H1 (cell line): ENCODE results near the gene B4GALT5. TPM values are rescaled to one million over a fixed set of nuclear protein-coding genes. Genes with fewer than 3 reads are reported as not detected.

ENCODE experiments used
- CTCF ChIA-PET: fragments of 300-600 bp; sonication (Branson Sonifier 250); formaldehyde crosslinking; loops from one replicate; lab custom pipeline; 2021; ENCODE audit not compliant: partially characterized antibody; lab: Charles Lee
- POLR2A ChIA-PET: fragments of 300-600 bp; sonication (Branson Sonifier 250); formaldehyde crosslinking; loops from one replicate; lab custom pipeline; 2021; ENCODE audit warnings: inconsistent platforms; ENCODE audit not compliant: partially characterized antibody; lab: Charles Lee
- DNase-seq, 2 experiments: peaks; one replicate each; pipeline versions ENCODE4 v3.0.0 to v3.0.0-alpha.2; 2010 to 2022; ENCODE audit warnings: low spot score in 2 of 2, low read depth in 1 of 2, mixed read lengths in 1 of 2
- FAIRE-seq: peaks from 2 replicates; lab custom pipeline; 2011; peaks lifted over from hg19 to GRCh38; lab: Jason Lieb, UNC
- H2AFZ ChIP-seq: 2 replicates; pipeline ENCODE4 v1.8.1; 2012; ENCODE audit warnings: low read length, inconsistent platforms
- H2AK5ac ChIP-seq: 2 replicates; pipeline ENCODE4 v1.6.1; 2013; ENCODE audit warnings: low read depth, low read length
- H2BK120ac ChIP-seq: replicated peaks from 2 replicates; pipeline ENCODE3; 2013; ENCODE audit warnings: low read depth, low read length, inconsistent platforms
- H2BK12ac ChIP-seq: 2 replicates; pipeline ENCODE4 v1.6.1; 2013; ENCODE audit warnings: low read depth, low read length
- H2BK15ac ChIP-seq: 2 replicates; pipeline ENCODE4 v1.6.1; 2013; ENCODE audit warnings: low read length
- H2BK20ac ChIP-seq: 2 replicates; pipeline ENCODE4 v1.6.1; 2013; ENCODE audit warnings: low read length
- H2BK5ac ChIP-seq: 2 replicates; pipeline ENCODE4 v1.6.1; 2013; ENCODE audit warnings: low read depth, low read length
- H3K14ac ChIP-seq: 2 replicates; pipeline ENCODE4 v1.6.1; 2013; ENCODE audit warnings: inconsistent platforms; ENCODE audit not compliant: insufficient read length
- H3K18ac ChIP-seq: 2 replicates; pipeline ENCODE4 v1.6.1; 2013; ENCODE audit warnings: low read length; ENCODE audit errors: extremely low read depth
- H3K23ac ChIP-seq: 2 replicates; pipeline ENCODE4 v1.6.1; 2013; ENCODE audit warnings: inconsistent platforms; ENCODE audit not compliant: insufficient read length
- H3K23me2 ChIP-seq: 2 replicates; pipeline ENCODE4 v1.6.1; 2013; ENCODE audit warnings: low read depth, low read length
- H3K27ac ChIP-seq: 2 replicates; pipeline ENCODE4 v1.6.1; 2011; ENCODE audit warnings: low read depth, low read length, inconsistent platforms
- H3K27me3 ChIP-seq, 4 experiments: replicated peaks in 1 of 4; 1 replicate in 1 of 4; 2 replicates in 3 of 4; pipeline versions ENCODE4 v1.6.1 to v1.8.1; 2011 to 2013; ENCODE audit warnings: low read length in 3 of 4, mild to moderate bottlenecking in 3 of 4, inconsistent platforms in 2 of 4, mixed read lengths in 2 of 4, moderate library complexity in 1 of 4; ENCODE audit not compliant: control insufficient read depth in 3 of 4, insufficient read depth in 3 of 4; ENCODE audit errors: extremely low read depth in 1 of 4
- H3K36me3 ChIP-seq, 4 experiments: 2 replicates each; pipeline versions ENCODE4 v1.6.1 to v1.8.1; 2011 to 2013; ENCODE audit warnings: mild to moderate bottlenecking in 4 of 4, low read length in 3 of 4, moderate library complexity in 2 of 4, control low read depth in 1 of 4, inconsistent platforms in 1 of 4; ENCODE audit not compliant: insufficient read depth in 4 of 4, control insufficient read depth in 2 of 4
- H3K4ac ChIP-seq: replicated peaks from 2 replicates; pipeline ENCODE3; 2013; ENCODE audit warnings: low read length, low read depth, mixed read lengths, inconsistent platforms; ENCODE audit not compliant: insufficient read length
- H3K4me1 ChIP-seq, 4 experiments: replicated peaks in 1 of 4; 1 replicate in 1 of 4; 2 replicates in 3 of 4; pipeline versions ENCODE4 v1.6.1 to v1.8.1; 2011 to 2013; ENCODE audit warnings: low read length in 3 of 4, inconsistent platforms in 2 of 4, mixed read lengths in 1 of 4; ENCODE audit not compliant: insufficient read depth in 4 of 4, control insufficient read depth in 3 of 4
- H3K4me2 ChIP-seq, 2 experiments: 2 replicates each; pipeline versions ENCODE4 v1.6.1 to v1.8.1; 2011 to 2013; ENCODE audit warnings: low read depth in 2 of 2, low read length in 2 of 2, control low read depth in 1 of 2, inconsistent platforms in 1 of 2, mild to moderate bottlenecking in 1 of 2; ENCODE audit not compliant: insufficient read depth in 1 of 2
- H3K4me3 ChIP-seq, 4 experiments: fragments of 200-600, 300-600 bp in 1 of 4; sonication (generic), shearing (Covaris generic), sonication (Bioruptor Twin) in 1 of 4; 2 replicates each; pipeline versions ENCODE4 v1.5.1 to v1.8.1; 2011 to 2016; ENCODE audit warnings: low read length in 4 of 4, low read depth in 3 of 4, control low read depth in 2 of 4, inconsistent platforms in 2 of 4, mild to moderate bottlenecking in 2 of 4, mixed read lengths in 1 of 4, moderate library complexity in 1 of 4; ENCODE audit not compliant: insufficient read depth in 2 of 4; ENCODE audit errors: extremely low read depth in 1 of 4
- H3K56ac ChIP-seq: replicated peaks from 2 replicates; pipeline ENCODE3; 2013; ENCODE audit warnings: low read depth, mild to moderate bottlenecking, mixed read lengths, low read length, inconsistent platforms; ENCODE audit not compliant: insufficient read length
- H3K79me1 ChIP-seq: 2 replicates; pipeline ENCODE4 v1.6.1; 2013; ENCODE audit warnings: low read depth, low read length, control low read depth
- H3K79me2 ChIP-seq, 2 experiments: 2 replicates each; pipeline versions ENCODE4 v1.6.1 to v1.8.1; 2012 to 2013; ENCODE audit warnings: low read length in 2 of 2, mild to moderate bottlenecking in 2 of 2, inconsistent platforms in 1 of 2; ENCODE audit not compliant: insufficient read depth in 2 of 2, control insufficient read depth in 1 of 2
- H3K9ac ChIP-seq, 4 experiments: replicated peaks in 1 of 4; 1 replicate in 1 of 4; 2 replicates in 3 of 4; pipeline versions ENCODE4 v1.6.1 to v1.8.1; 2011 to 2013; ENCODE audit warnings: low read depth in 3 of 4, low read length in 3 of 4, control low read depth in 2 of 4, mild to moderate bottlenecking in 2 of 4, moderate library complexity in 2 of 4, inconsistent platforms in 1 of 4; ENCODE audit errors: extremely low read depth in 1 of 4
- H3K9me3 ChIP-seq, 2 experiments: 2 replicates each; pipeline versions ENCODE4 v1.6.1 to v1.8.1; 2012 to 2013; ENCODE audit warnings: mild to moderate bottlenecking in 2 of 2, moderate library complexity in 2 of 2, control low read depth in 1 of 2, inconsistent platforms in 1 of 2, low read depth in 1 of 2, low read length in 1 of 2, mixed read lengths in 1 of 2; ENCODE audit not compliant: insufficient read depth in 2 of 2
- H4K20me1 ChIP-seq, 2 experiments: replicated peaks in 1 of 2; 2 replicates each; pipeline versions ENCODE3 to v1.8.1; 2011 to 2013; ENCODE audit warnings: inconsistent platforms in 2 of 2, low read length in 2 of 2, mild to moderate bottlenecking in 1 of 2; ENCODE audit not compliant: insufficient read depth in 2 of 2, control insufficient read depth in 1 of 2
- H4K5ac ChIP-seq: 2 replicates; pipeline ENCODE4 v1.6.1; 2013; ENCODE audit warnings: low read length, low read depth, mixed read lengths, inconsistent platforms; ENCODE audit not compliant: insufficient read length
- H4K8ac ChIP-seq: 2 replicates; pipeline ENCODE4 v1.8.0; 2013; ENCODE audit warnings: mild to moderate bottlenecking, moderate library complexity, low read length, inconsistent platforms; ENCODE audit not compliant: insufficient read depth; ENCODE audit errors: extremely low read depth
- H4K91ac ChIP-seq: replicated peaks from 2 replicates; pipeline ENCODE3; 2013; ENCODE audit warnings: low read length, mixed read lengths, inconsistent platforms; ENCODE audit not compliant: insufficient read length
- ASH2L ChIP-seq: fragments of 200-600, 300-600 bp; sonication (generic); IDR thresholded peaks from one replicate; pipeline ENCODE4 v1.7.1; 2017; ENCODE audit warnings: low read length
- ATF3 ChIP-seq: IDR thresholded peaks from 2 replicates; pipeline ENCODE4 v1.6.1; 2011; ENCODE audit warnings: low read depth, mild to moderate bottlenecking, low read length; ENCODE audit not compliant: insufficient read depth
- CHD2 ChIP-seq: IDR thresholded peaks from 2 replicates; pipeline ENCODE4 v1.6.1; 2012; ENCODE audit warnings: low read length, improper control_type of control experiment
- CTBP2 ChIP-seq: IDR thresholded peaks from 2 replicates; pipeline ENCODE4 v1.7.0; 2011; ENCODE audit warnings: borderline replicate concordance, mild to moderate bottlenecking, moderate library complexity, mixed read lengths, low read length; ENCODE audit not compliant: insufficient read depth, insufficient read length
- KDM5A ChIP-seq: fragments of 200-600 bp; IDR thresholded peaks from 2 replicates; pipeline ENCODE4 v1.7.1; 2012; ENCODE audit warnings: mild to moderate bottlenecking, low read length, inconsistent platforms, mixed read lengths
- MAFK ChIP-seq: IDR thresholded peaks from 2 replicates; pipeline ENCODE4 v1.6.1; 2012; ENCODE audit warnings: low read depth, mild to moderate bottlenecking, improper control_type of control experiment, low read length
- NANOG ChIP-seq: IDR thresholded peaks from 2 replicates; pipeline ENCODE4 v1.6.1; 2011; ENCODE audit warnings: low read length, low read depth, mild to moderate bottlenecking, inconsistent platforms; ENCODE audit not compliant: insufficient read depth, poor library complexity, severe bottlenecking
- POLR2A ChIP-seq, 2 experiments: IDR thresholded peaks; 1 replicate in 1 of 2; 2 replicates in 1 of 2; pipeline ENCODE4 v1.6.1; 2011; ENCODE audit warnings: low read depth in 2 of 2, low read length in 2 of 2, mild to moderate bottlenecking in 2 of 2; ENCODE audit errors: control extremely low read depth in 1 of 2
- RFX5 ChIP-seq: IDR thresholded peaks from 2 replicates; pipeline ENCODE4 v1.6.1; 2011; ENCODE audit warnings: low read depth, low read length, improper control_type of control experiment, borderline replicate concordance
- SIN3A ChIP-seq, 2 experiments: IDR thresholded peaks in 1 of 2; conservative IDR thresholded peaks in 1 of 2; 2 replicates each; pipeline ENCODE4 v1.6.1; 2011 to 2012; ENCODE audit warnings: low read length in 2 of 2, improper control_type of control experiment in 1 of 2, low read depth in 1 of 2, mild to moderate bottlenecking in 1 of 2
- SIRT6 ChIP-seq: IDR thresholded peaks from one replicate; pipeline ENCODE4 v1.7.1; 2012; ENCODE audit warnings: low read length, inconsistent platforms
- SP1 ChIP-seq: IDR thresholded peaks from 2 replicates; pipeline ENCODE4 v1.6.1; 2011; ENCODE audit warnings: low read depth, low read length
- SRF ChIP-seq: IDR thresholded peaks from 2 replicates; pipeline ENCODE4 v1.6.1; 2011; ENCODE audit warnings: mild to moderate bottlenecking, low read depth, low read length, moderate library complexity
- TCF12 ChIP-seq: IDR thresholded peaks from 2 replicates; pipeline ENCODE4 v1.6.1; 2011; ENCODE audit warnings: low read depth, mild to moderate bottlenecking, low read length
- WGBS, 2 experiments: shearing (Covaris generic) in 1 of 2; methylation state at CpG; one replicate each; pipeline versions ENCODE4 v1.1.6 to v1.1.7; 2013 to 2015; ENCODE audit warnings: low lambda C conversion rate in 2 of 2, mixed read lengths in 2 of 2, inconsistent platforms in 1 of 2, low coverage in 1 of 2, missing lambda C conversion rate in 1 of 2; ENCODE audit not compliant: insufficient replicate concordance in 2 of 2, insufficient coverage in 1 of 2, insufficient read length in 1 of 2; ENCODE audit errors: extremely low coverage in 1 of 2, missing lambda C conversion rate in 1 of 2; 5-methylcytosine and 5-hydroxymethylcytosine counted together
- polyA plus RNA-seq, 7 experiments: library from polyadenylated mRNA; depleted of rRNA in 3 of 7; stranded (reverse) in 5 of 7; unstranded in 2 of 7; fragments of >200 nt in 5 of 7; fragments of 200-250 nt in 2 of 7; gene quantifications; 1 replicate in 5 of 7; 2 replicates in 1 of 7; 4 replicates in 1 of 7; pipeline versions ENCODE4 v1.2.1 to v1.2.3, GENCODE V29; 2011 to 2013; ENCODE audit warnings: missing spikeins in 2 of 7, mixed read lengths in 2 of 7
- total RNA-seq: library from RNA; stranded (reverse); fragmentation: NEBNext Ultra II Directional; extraction: Animal tissue kit (Norgen Biotek cat#: 25700); gene quantifications from 2 replicates; pipeline ENCODE4 v1.2.1, GENCODE V29; 2021

B4GALT5 gene
- total and polyA plus RNA-seq, 2 of the 8 experiments (the other 6 are each of a cell fraction or from before 2014, with no cell fraction given): 46.5 to 75.4 TPM

DNA sequence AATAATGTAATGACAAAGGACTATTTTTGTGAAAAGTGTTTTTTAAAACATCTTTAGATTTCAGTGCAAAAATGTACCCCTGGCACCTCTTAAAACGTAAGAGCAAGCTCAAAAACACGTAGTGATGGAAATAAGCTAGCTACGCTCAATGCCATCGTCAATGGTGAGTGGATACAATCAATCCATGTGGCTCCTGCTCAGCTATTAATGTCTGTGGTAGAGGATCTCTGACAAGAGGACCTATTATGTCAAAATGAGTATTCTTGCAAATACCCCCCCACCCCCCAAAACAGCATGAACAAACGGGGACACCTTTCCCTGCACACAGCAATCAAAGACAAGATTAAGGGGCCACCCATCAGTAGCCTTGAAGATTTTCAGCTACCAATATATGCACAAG is 80.7 kb downstream of the B4GALT5 start:
- Histone ChIP-seq H3K9ac (peak overlapping the region in 1 of 4 experiments; percentile 34; a peak in 1 of 7 replicates), H4K91ac (no peak overlapping the region), H4K20me1 (peaks cover 0 to 14% of the 10 kb centered on the region in 2 experiments), H2BK120ac (no peak overlapping the region), H2BK15ac (no peak overlapping the region), H3K4me2 (0 out of 4 replicates have a peak overlapping the region, but pooled peaks of 1 of the 2 experiments have one; percentile 17), H3K14ac (no peak overlapping the region), H4K8ac (no peak overlapping the region), H3K4ac (no peak overlapping the region), H3K27ac (no peak overlapping the region), H4K5ac (no peak overlapping the region), H3K79me2 (no peaks in the 10 kb centered on the region), H3K4me1 (peaks cover 5 to 20% (median 12%) of the 10 kb centered on the region in 4 experiments), H2BK12ac (no peak overlapping the region), H2AK5ac (no peak overlapping the region), H3K79me1 (no peaks in the 10 kb centered on the region; the same call in 1 of the 2 replicates), H2BK20ac (no peak overlapping the region), H2AFZ (no peak overlapping the region), H3K23ac (no peak overlapping the region), H3K36me3 (peaks cover 6 to 33% (median 17%) of the 10 kb centered on the region in 4 experiments), H3K18ac (no peak overlapping the region), H3K23me2 (no peaks in the 10 kb centered on the region), H2BK5ac (no peak overlapping the region), H3K27me3 (no peaks in the 10 kb centered on the region), H3K9me3 (no peaks in the 10 kb centered on the region), H3K4me3 (no peak overlapping the region), H3K56ac (no peak overlapping the region)
- 90% methylated on average over 5 of the region's 5 CpGs; no CpG with 5 or more reads in 1 of the 2 experiments for WGBS, 2 experiments
- no peak for DNase-seq
- no peak for FAIRE-seq
- ChIA-PET CTCF (interaction anchor here (0.6 to 3.6 kb wide), 10 partner anchors 21 to 255 kb away, joined by 3 to 13 read pairs (median 3); no protein-coding TSS in a partner anchor), POLR2A (interaction anchor here (1.2 to 2.1 kb wide), 4 partner anchors 12 to 199 kb away, joined by 3 to 5 read pairs (median 4); partner anchors contain the start of gene B4GALT5)
- TF ChIP-seq MAFK: no peak
- no peak for TF ChIP-seq SIN3A (conservative IDR thresholded peaks at IDR 0.05 in 1 of 2, IDR thresholded peaks at IDR 0.05 in 1 of 2; ENCODE audit: low read depth in 1 of 2, low read length in 2 of 2)
- no peak for TF ChIP-seq ASH2L
- no peak for TF ChIP-seq SIRT6
- no peak for TF ChIP-seq RFX5
- no peak for TF ChIP-seq SRF
- no peak for TF ChIP-seq KDM5A
- no peak for TF ChIP-seq CHD2
- TF ChIP-seq CTBP2: no peak
- TF ChIP-seq NANOG: no peak
- TF ChIP-seq ATF3: no peak
- no peak for TF ChIP-seq TCF12
- TF ChIP-seq POLR2A (IDR thresholded peaks at IDR 0.05; ENCODE audit: control extremely low read depth in 1 of 2, low read depth in 2 of 2, low read length in 2 of 2): no peak
- TF ChIP-seq SP1: no peak
